HG03064 (cell line): ENCODE measurements around the gene PTPRE.

Experiments
- ATAC-seq: cut with Tn5 transposase; IDR thresholded peaks from one replicate; pipeline ENCODE4 v1.9.1; 2021; ENCODE audit warnings: low read depth; ENCODE audit not compliant: unreplicated experiment

PTPRE gene

GRCh38 chr10:127923646-127924045 is 16.7 kb downstream of the PTPRE start:
- no peak for ATAC-seq

- ATAC-seq, result no peak
Observed at GRCh38 chr10:127925471-127926207, 18.7 kb downstream of the PTPRE start.

- ATAC-seq, result no peak
Observed at GRCh38 chr10:127926455-127926854, 19.6 kb downstream of the PTPRE start.

GRCh38 chr10:127928021-127928806 is 21.3 kb downstream of the PTPRE start:
- ATAC-seq, result no peak

GRCh38 chr10:127932521-127933270 is 25.8 kb downstream of the PTPRE start:
- no peak for ATAC-seq

GRCh38 chr10:127933271-127933670 is 26.4 kb downstream of the PTPRE start:
- no peak for ATAC-seq

- ATAC-seq, result no peak
Observed at GRCh38 chr10:127934383-127934782, 27.5 kb downstream of the PTPRE start.

GRCh38 chr10:127935071-127935561 is 28.2 kb downstream of the PTPRE start:
- no peak for ATAC-seq

GRCh38 chr10:127937069-127937468 is 30.2 kb downstream of the PTPRE start:
- ATAC-seq, result no peak

GRCh38 chr10:127937915-127938463 is 31.1 kb downstream of the PTPRE start:
- ATAC-seq, result no peak

GRCh38 chr10:127939786-127940330 is 33.0 kb downstream of the PTPRE start:
- no peak for ATAC-seq

- ATAC-seq, result no peak
Observed at GRCh38 chr10:127940866-127941640, 34.1 kb downstream of the PTPRE start.

GRCh38 chr10:127942811-127943210 is 35.9 kb downstream of the PTPRE start:
- ATAC-seq, result no peak

GRCh38 chr10:127943336-127943910 is 36.5 kb downstream of the PTPRE start:
- no peak for ATAC-seq

- no peak for ATAC-seq
Observed at GRCh38 chr10:127944256-127944655, 37.4 kb downstream of the PTPRE start.

- ATAC-seq, result no peak
Observed at GRCh38 chr10:127945341-127945758, 38.4 kb downstream of the PTPRE start.

- no peak for ATAC-seq
Observed at GRCh38 chr10:127945948-127946711, 39.2 kb downstream of the PTPRE start.

- ATAC-seq, result no peak
Observed at GRCh38 chr10:127947211-127947610, 40.3 kb downstream of the PTPRE start.

- ATAC-seq, result no peak
Observed at GRCh38 chr10:127948791-127949190, 41.9 kb downstream of the PTPRE start.
